KBM-7 (cell line): ENCODE measurements around the gene LMOD2.
A peak's percentile ranks its signal among the peaks of the same experiment; 100 is the strongest.
"Not testable (repeated sequence)": the region's sequence is repeated elsewhere in the genome, so short reads cannot be mapped to it uniquely, and the experiment has no call there.

Source experiments
- DNase-seq: peaks from one replicate; pipeline ENCODE4 v3.0.0-alpha.2; 2015
- in situ Hi-C: fragments of 300-500 bp; cut with MboI; formaldehyde crosslinking; loops from 2 replicates; pipeline ENCODE4 v1.14.3; 2020; ENCODE audit warnings: low sequenced_read_pairs, low pct_unique_long_range_greater_than_20kb, mixed read lengths

The LMOD2 gene, protein sequence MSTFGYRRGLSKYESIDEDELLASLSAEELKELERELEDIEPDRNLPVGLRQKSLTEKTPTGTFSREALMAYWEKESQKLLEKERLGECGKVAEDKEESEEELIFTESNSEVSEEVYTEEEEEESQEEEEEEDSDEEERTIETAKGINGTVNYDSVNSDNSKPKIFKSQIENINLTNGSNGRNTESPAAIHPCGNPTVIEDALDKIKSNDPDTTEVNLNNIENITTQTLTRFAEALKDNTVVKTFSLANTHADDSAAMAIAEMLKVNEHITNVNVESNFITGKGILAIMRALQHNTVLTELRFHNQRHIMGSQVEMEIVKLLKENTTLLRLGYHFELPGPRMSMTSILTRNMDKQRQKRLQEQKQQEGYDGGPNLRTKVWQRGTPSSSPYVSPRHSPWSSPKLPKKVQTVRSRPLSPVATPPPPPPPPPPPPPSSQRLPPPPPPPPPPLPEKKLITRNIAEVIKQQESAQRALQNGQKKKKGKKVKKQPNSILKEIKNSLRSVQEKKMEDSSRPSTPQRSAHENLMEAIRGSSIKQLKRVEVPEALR

DNA sequence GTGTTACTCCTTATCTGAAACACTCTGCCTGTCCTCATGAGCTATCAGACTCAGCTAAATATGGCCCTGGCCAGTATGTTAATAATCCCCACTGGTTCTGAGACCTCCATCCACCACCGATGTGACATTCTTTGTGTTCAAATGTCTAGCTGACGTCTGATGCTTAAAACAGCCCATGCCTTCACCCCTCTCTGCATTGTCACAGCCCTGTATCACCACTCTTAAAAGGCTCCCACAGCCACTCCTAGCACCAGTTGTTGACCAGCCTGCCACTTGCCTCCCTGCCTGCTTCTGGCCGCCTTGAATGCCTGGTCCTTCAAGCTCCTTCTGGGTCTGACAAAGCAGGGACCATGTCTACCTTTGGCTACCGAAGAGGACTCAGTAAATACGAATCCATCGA is at the start of gene LMOD2:
Gene LMOD2 (plus strand): TSS at position 253 of the 400 bp plus-strand sequence. CDS start 98 bp downstream, at position 351.
- no peak for DNase-seq
- in situ Hi-C loops: no loop called here

DNA sequence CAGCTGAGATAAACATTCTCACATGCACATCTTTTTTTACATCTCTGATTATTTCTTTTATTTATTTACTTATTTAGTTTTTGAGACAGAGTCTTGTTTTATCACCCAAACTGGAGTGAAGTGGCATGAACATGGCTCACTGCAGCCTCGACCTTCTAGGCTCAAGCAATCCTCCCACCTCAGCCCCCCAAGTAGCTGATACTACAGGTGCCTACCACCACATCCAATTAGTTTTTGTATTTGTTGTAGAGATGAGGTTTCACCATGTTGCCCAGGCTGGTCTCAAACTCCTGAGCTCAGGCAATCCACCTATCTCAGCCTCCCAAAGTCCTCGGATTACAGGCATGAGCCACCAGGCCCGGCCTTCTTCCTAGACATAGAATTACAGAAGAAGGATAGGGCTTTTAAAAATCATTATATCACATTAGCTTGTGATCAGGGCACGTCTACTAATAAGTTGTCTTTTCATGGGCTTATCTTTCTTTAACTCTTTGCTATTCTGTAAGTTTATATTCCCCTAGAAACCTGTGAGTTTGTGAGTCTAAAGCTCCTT is 48.2 kb upstream of the LMOD2 start:
- in situ Hi-C loops: no loop called here
- DNase-seq: no peak

DNA sequence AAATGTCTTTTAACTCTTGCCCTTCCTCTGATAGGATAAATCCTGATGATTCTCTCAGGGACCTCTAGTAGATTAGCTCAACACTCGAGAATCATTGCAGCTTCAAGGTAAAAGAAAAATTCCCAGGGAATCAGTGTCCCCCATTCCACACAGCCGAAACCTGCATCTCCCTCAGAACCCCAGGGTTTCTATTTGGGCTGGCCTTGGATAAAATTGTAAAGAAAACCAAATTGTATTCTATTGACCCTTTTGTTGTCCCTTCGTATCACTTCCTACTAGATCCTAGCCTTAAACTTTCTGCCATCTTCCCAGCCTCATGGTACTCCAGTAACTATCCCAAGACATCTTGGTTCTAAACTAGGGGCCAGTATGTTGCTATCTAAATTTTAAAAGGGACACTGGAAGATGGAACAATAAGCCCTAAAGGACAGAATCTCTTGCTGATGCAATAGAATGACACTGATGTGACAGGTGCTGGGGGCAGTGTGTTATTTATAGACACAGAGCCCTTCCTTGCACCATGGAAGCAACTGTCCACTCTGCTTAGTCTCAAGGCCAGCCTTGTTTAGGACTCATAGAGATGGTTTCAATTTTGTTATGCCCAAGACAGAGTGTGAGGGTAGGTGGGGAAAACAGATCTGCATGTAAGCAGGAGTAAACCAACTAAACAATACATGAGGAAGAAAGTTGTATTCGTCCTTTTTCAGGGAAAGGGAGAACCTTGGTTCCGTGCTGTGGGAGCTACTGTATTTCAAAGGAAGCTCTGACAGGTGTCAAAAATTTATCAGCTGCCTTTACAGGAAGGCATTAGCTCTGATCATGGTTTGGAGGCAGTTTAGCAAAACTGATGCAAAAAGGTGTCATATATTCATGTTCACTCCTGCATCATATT is 46.4 kb upstream of the LMOD2 start:
- no peak for DNase-seq
- in situ Hi-C loops: no loop called here

DNA sequence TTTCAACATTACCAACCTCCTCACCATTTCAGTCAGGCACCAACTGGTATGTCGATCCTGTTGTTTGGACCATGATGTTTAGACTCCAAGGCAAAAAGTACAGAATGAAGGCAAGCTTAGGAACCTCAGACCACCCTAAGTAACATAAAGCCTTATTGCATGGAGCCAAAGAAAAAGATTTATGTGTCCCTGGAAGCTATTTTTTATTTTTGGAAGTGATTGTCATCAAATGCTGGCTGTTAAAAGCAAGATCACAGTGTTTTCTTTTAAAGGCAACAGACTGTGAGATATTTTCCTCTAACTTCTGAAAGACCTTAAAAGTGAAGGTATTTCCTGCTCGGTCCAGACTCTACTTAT is 45.8 kb upstream of the LMOD2 start:
- no peak for DNase-seq
- in situ Hi-C loops: no loop called here

DNA sequence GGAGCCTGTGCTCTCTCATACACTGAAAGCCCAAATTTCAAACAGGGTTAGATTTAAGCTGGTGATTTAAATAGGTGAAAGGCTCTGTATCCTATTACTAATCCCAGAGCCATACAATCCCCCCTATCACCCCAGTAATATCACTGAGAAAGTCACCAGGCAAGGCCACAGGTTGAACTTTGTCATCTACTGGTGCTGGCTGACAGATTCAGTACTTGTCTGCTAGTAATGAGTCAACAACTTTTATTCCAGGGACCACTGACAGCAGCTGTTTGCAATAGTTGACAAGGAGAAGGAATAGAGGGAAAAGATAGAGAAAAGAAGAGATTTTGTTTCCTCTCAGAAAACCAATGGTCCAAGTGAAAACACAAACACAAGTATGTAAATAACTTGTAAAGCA is 43.6 kb upstream of the LMOD2 start:
- in situ Hi-C loops: no loop called here

DNA sequence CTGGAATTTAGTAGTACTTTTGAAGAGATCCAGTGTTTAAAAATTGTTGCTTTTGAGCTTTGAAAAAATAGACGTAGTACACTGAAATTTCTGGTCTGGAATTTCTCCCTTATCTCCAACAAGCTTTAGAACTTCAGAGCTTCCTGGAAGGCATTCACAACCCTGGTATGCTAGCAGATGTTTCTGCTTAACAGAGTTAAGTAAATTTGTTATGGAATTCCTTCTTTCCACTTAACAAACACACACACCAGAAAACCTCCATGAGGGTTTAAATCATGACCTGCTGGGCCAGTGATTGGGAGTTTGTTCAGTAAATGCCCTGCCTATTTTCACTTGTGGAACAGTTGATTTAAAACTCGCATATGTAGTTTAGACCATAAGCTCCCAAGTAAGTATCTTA is 40.3 kb upstream of the LMOD2 start:
- DNase-seq: no peak
- in situ Hi-C loops: no loop called here

More for the DNA sequence above, 43.6 kb upstream of the LMOD2 start:
- DNase-seq: no peak

DNA sequence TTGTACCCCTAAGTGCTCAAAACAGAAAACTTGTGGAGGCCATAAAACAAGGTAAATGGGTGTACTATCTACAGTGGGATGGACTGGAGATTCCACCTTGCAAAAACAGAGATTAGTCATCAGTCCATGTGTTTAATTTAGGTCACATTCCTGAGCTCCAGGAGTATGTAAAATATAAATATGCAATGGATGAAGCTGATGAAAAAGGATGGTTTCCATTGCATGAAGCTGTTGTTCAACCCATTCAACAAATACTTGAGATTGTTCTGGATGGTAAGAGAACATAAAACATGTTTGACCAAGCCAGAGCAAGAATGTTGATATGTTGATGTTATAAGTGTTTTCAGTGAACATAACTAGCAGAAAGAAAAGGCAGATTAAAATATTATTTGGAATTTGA is 39.4 kb upstream of the LMOD2 start:
- no peak for DNase-seq
- in situ Hi-C loops: no loop called here

DNA sequence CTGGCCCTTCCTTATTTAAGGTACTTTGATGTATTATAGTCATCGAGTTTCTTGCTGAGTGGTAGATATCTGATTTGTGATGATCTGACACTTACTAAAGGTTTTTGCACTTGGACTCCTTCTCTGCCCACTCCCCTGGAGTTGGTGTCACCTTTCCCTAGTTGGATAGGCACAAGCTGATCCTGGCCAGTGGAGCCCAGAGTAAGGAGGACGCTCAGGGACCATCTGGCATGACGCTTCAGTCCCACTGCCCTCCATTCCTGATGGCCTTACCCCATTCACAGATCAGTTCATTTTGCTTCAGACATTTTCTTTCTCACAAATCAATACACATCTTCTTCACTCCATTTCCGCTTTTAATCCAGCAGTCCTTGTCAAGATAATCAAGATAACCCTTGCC is 34.0 kb upstream of the LMOD2 start:
- no peak for DNase-seq
- in situ Hi-C loops: no loop called here

DNA sequence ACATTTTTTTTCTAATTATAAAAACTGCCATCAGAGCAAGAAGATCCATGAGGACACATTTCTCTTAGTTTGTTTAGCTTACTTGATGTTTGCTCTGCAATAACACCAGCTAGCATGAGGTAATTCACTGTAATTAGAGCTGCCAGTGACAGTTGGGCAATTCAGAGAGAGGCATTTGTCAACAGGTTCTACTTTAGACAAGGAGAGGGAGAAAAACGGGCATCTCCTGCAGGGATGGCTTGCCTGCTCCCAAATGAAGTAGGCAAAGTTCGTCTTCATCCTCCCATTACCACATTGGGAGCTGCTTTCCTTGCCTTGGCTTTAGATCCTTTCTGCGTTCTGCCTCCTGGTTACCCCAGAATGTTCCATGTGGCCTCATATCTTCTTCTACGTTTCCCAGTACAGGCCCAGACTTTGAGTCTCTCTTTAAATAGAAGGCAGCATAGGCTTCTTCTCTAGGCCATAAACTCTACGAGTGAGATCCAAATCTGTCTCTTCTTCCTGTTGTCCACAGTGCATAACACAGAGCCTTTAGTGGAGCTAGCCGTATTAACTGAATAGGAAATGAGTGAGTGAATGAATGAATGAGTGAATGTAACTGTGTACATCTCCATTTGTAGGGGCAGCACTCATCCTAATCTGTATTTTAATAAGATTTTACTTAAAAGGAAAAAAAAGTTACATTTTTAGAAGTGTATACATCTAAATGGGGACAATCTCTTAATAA is 32.8 kb upstream of the LMOD2 start:
- in situ Hi-C loops: no loop called here
- no peak for DNase-seq

DNA sequence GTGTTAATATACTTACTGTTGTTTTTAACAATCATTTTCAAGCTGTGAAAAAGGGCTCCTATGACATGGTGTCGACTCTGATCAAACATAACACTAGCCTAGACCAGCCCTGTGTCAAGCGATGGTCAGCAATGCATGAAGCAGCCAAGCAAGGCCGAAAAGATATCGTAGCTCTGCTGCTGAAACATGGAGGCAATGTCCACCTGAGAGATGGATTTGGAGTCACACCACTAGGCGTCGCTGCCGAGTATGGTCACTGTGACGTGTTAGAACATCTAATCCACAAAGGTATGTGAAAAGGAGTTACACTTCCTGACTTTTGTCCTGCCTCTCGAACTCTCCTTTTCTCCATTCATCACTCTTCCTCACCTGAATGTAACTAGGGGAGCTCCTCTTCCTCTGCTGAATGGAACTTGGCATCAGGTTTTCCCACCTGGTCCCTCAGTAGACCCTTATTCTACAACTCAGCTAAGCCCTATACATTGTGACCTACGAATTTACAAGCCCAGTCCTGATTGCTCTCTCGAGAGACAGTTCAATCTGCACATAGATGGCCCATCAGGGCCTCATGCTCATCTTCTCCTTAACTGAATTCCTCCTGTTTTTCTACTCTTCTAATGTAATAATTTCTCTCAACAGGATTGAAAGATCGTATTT is 31.0 kb upstream of the LMOD2 start:
- DNase-seq: peak; percentile 53
- in situ Hi-C loops: no loop called here

DNA sequence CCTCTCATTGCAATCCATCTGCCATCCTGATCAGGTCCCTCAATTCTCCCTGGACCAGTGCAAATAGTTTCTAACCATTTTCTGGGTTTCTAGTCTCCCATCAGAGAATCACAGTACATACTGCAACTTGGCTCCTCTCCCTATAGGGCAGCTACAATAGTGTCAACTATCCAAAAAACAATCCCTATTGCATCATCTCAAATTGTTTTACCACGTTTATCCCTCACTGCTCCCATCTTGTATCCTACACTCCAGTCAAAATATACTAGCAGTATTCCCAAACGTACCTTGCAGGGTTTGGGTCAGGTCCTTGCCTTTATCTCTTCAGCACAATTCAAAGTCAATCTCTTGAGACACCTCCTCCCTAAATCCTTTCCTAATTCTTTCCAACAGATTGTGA is 30.4 kb upstream of the LMOD2 start:
- in situ Hi-C loops: no loop called here

DNA sequence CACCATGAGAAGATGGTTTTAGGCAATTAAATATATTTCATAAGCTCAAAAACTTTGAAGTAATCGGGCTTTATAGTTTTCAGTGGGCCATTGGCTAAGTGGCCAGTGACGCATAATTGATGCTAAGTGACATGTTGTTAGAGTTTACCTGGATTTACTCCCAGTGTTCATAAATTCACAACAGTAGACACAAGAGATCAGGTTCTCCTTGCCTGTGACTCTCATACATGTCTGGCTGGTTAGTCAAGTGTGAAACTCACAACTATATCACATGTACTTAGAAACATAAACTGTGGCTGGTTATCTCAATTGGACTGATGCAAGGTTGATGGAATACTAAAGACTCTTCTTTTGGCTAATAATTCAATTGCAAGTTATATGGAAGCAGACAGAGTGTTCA is 27.8 kb upstream of the LMOD2 start:
- DNase-seq: no peak
- in situ Hi-C loops: no loop called here

More for the DNA sequence above, 30.4 kb upstream of the LMOD2 start:
- DNase-seq: no peak

DNA sequence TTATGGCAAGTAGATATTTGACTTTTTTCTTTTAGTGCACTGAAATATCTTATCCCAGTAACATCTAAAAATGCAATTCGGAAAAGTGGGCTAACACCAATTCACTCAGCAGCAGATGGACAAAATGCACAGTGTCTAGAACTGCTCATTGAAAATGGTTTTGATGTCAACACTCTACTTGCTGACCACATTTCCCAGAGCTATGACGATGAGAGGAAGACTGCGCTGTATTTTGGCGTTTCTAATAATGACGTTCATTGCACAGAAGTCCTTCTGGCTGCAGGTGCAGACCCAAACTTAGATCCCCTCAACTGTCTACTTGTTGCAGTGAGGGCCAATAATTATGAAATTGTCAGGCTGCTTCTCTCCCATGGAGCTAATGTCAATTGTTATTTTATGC is 26.8 kb upstream of the LMOD2 start:
- in situ Hi-C loops: no loop called here
- DNase-seq: no peak

DNA sequence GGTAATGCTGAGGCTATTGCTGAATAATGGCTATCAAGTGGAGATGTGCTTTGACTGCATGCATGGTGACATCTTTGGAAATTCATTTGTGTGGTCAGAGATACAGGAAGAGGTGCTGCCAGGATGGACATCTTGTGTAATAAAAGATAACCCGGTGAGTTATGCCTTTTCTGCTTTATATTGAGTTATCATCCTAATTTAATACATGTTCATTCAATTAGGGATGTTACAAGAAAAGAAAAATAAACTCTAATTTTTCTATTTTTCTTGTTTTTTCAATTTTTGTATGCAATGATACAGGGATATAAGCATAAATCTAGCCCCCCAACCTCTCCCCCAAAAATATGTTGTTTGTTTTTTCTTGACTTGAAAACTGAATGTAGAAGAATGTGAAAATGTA is 26.4 kb upstream of the LMOD2 start:
- no peak for DNase-seq
- in situ Hi-C loops: no loop called here

DNA sequence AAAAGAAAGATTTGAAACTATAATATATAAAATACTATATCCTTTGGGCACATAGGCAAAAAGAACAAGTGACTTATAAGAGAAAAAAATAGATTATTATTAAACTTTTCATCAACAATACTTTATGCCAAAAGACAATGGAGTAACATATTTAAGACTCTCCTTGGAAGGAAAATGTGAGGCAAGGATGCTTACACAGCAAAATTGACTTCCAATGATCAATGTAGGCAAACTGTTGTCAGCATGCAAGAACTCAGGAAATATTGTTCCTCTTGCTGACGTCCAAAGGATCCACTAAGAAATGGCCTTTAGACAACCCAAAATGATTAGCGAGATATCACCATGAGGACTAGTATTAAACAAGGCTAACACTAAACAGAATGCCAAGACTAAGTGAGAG is 22.9 kb upstream of the LMOD2 start:
- no peak for DNase-seq
- in situ Hi-C loops: no loop called here

DNA sequence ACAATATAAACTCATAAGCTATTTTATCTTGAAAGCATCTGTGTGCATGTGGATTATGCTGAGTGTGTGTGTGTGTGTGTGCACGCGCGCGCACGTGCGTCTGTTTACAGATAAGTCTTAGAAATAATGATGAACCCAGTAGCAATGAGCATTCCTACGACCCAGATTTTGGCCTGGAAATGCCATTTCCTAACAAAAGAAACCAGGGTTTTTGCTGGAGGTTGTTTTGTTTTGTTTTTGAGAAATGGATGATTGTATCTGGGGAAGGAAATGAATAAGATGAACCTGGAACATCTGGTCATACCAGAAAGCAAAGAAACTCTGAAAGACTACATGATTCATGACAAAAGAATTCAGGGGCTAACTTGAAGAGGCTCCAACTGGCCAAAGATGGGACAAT is 22.1 kb upstream of the LMOD2 start:
- no peak for DNase-seq
- in situ Hi-C loops: no loop called here

DNA sequence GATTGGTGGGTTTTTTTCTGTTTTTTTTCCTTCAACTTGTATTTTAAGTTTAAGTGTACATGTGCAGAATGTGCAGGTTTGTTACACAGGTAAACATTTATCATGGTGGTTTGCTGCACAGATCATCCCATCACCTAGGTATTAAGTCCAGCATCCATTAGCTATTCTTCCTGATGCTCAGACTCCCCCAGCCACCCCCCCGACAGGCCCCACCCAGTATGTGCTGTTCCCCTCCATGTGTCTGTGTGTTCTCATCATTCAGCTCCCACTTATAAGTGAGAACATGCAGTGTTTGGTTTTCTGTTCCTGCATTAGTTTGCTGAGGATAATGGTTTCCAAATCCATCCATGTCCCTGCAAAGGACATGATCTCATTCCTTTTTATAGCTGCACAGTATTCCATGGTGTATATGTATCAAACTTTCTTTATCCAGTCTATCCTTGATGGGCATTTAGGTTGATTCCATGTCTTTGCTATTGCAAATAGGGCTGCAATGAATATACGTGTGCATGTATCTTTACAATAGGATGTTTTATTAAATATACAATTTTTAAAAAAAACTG is 21.6 kb upstream of the LMOD2 start:
- DNase-seq, in situ Hi-C loops: not testable (repeated sequence)

DNA sequence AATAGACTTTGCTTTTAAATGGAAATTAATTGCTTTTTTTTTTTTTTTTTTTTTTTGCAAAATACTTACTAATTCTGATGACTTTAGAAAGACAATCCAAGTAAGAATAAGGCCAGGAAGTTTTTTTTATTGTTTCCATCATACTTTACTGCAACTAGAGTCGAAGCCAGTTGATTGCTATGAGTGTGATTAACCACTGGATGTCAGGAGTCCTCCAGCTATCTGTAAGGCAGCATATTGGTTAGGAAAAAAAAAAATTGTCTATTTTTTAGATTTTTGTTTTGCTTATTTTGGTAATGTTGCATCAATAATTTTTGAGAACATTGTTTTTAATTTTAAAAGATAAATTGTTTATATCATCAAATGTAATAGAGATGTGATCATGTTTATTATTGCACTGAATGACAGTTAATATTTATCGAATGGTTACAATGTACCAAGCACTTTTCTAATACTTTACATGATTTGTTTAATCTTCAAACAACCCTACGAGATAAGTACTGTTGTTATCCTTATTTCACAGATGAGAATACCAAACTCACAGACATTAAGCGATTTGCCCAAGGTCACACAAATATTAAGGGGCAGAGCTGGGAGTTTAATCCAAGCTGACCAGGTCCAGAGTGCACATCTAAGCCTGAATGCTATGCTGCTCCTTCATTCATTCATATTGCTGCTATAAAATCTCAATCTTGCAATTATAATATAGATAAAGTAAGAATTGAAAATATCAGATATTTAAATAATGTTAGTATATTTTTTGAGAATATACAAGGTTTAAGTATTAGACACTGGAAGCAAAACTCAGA is 19.9 kb upstream of the LMOD2 start:
- peak; percentile 16 for DNase-seq
- in situ Hi-C loops: no loop called here
